GM18858 (cell line): ENCODE results near the gene SALL3.
"Not testable (repeated sequence)": the region's sequence is repeated elsewhere in the genome, so short reads cannot be mapped to it uniquely, and the experiment has no call there.

Experiments used
- ATAC-seq: cut with Tn5 transposase; IDR thresholded peaks from one replicate; pipeline ENCODE4 v1.9.1; 2021; ENCODE audit not compliant: unreplicated experiment

SALL3 gene

GRCh38 chr18:78979730-78980278 is at the start of gene SALL3:
Gene SALL3 (plus strand): TSS chr18:78979818. CDS start chr18:78980275, 457 bp downstream.
- ATAC-seq, result no peak

DNA sequence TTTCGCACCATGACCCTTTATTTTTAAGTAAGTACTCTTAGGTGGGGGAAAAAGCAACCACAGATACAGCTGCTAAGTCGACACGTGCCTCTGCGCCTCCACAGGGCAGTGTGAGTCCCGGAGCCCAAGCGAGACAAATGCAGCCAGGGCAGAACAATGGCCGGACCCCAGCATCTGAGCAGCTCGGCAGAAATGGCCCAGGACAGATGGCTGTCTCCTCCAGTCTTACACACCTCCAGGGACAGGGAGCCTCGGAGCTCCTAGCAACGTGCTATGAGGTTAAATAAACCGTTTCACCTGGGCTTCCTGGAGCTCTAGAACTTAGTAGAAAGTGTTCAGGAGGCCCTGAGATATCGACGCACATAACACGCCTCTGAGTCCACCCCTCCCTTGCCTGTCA is 47.3 kb upstream of the SALL3 start:
- no peak for ATAC-seq

- ATAC-seq, result no peak
Observed at GRCh38 chr18:78934003-78934402, 45.6 kb upstream of the SALL3 start.

GRCh38 chr18:78934551-78935225 is 44.9 kb upstream of the SALL3 start:
- no peak for ATAC-seq

DNA sequence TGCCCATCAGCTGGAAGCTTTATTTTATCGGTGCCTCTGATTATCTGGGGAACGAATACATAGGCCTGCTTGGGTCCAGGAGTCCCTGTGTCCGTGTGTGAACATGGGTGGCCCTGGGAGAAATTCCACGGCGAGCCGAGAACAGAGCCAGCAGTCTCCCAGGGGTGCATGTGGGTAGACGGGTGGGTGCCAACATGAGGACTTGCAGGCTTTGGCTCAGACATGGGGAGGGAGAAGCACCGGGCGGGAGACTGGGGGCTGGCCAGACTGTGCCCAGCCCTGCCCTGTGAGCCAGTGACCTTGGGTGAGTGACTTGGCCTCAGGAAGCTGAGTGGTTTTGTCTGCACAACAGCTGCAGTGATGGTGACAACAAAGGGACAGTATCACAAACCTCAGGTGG is 44.2 kb upstream of the SALL3 start:
- ATAC-seq, result no peak

DNA sequence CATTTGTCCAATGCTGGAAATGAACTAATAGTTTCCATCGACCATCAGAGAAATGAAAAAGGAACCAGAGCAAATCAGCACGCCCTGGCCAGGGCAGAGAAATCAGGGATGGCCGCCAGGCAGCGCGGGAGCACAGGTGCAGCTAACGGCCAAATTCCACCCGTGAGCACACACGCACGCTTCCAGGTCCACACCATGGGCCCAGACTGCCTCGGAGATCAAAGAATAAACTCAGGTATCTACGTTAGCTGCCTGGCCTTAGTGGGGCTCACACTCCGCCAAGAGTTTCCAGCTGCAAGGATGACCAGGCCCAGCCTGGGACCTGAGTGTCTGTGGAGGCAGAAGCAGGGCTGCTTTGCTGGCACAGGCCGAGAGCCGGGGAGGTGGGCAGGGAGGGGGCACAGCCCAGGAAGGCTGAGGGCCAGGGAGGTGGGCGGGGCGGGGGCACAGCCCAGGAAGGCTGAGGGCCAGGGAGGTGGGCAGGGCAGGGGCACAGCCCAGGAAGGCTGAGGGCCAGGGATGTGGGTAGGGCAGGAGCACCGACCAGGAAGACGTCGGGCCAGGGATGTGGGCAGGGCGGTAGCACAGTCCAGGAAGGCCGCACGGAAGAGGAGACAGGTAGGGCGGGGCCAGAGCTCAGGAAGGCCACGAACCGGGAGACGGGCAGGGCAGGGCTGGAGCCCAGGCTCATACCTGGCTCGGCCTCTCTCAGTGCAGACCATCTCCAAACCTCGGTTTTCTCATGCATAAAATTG is 43.2 kb upstream of the SALL3 start:
- ATAC-seq, result no peak

- no peak for ATAC-seq
Observed at GRCh38 chr18:78937166-78937565, 42.5 kb upstream of the SALL3 start.

- ATAC-seq, result no peak
Observed at GRCh38 chr18:78939105-78939504, 40.5 kb upstream of the SALL3 start.

- no peak for ATAC-seq
Observed at GRCh38 chr18:78939734-78940494, 39.7 kb upstream of the SALL3 start.

DNA sequence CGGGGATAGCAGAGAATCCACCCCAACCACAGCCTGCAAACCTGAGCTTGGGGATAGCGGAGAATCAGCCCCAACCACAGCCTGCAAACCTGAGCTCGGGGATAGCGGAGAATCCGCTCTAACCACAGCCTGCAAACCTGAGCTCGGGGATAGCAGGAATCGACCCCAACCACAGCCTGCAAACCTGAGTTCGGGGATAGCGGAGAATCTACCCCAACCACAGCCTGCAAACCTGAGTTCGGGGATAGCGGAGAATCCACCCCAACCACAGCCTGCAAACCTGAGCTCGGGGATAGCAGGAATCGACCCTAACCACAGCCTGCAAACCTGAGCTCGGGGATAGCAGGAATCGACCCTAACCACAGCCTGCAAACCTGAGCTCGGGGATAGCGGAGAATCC is 37.4 kb upstream of the SALL3 start:
- not testable (repeated sequence) for ATAC-seq

DNA sequence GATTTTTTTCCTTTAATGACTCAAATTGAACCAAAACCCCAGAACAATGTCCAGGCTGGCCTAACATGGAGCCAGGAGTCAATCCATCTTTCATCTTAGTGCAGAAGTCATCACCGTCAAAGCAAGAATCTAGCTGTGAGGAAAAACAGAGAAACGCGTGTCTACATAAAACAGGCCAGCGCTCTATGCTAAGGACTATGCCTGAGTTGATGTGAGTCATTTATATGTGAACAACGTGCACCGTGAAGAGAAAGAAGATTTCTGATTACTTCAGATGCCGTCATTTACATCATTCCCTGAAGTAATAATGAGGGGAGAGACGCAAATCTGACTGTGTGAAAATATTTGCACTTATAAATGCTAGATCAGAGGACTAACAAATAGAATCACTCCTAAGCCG is 34.0 kb upstream of the SALL3 start:
- ATAC-seq, result no peak

DNA sequence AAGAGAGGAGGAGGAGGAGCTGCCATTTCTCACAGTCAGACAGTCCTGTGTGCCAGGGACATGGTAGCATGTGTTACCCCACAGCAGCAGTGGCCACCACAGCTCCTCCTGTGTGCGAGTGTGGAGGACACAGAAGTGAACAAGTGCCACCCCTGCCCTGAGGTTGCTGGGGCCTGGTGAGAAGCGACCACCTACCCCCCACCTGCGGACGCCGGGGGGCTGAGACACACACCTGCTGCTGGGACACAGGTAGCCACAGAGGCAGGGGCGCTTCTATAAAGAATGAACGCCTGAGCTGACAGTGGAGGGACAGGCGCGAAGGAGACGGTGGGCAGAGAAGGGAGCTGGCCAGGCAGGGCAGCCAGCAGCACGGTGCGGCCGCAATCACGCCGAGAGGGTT is 32.3 kb upstream of the SALL3 start:
- no peak for ATAC-seq

- no peak for ATAC-seq
Observed at GRCh38 chr18:78948221-78948620, 31.4 kb upstream of the SALL3 start.

- no peak for ATAC-seq
Observed at GRCh38 chr18:78948707-78949106, 30.9 kb upstream of the SALL3 start.

DNA sequence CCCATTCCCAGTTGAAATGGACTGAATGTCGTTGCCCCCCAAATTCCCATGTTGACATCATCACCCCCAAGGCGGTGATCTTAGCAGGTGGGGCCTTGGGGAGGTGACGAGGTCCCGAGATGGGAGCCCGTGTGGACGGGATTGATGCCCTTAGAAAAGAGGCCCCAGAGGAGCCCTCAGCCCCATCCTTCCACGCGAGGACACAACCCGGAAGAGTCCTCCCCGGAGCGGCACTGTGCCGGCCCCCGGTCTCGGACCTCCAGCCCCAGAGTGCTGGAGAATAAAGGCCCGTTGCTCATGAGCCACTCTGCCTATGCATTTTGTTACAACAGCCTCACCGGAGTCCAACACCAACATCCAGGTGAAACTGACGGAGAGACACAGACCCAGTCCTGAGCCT is 30.4 kb upstream of the SALL3 start:
- ATAC-seq, result no peak

GRCh38 chr18:78950386-78950785 is 29.2 kb upstream of the SALL3 start:
- ATAC-seq, result no peak

- no peak for ATAC-seq
Observed at GRCh38 chr18:78953566-78953965, 26.1 kb upstream of the SALL3 start.

- no peak for ATAC-seq
Observed at GRCh38 chr18:78955051-78955450, 24.6 kb upstream of the SALL3 start.

DNA sequence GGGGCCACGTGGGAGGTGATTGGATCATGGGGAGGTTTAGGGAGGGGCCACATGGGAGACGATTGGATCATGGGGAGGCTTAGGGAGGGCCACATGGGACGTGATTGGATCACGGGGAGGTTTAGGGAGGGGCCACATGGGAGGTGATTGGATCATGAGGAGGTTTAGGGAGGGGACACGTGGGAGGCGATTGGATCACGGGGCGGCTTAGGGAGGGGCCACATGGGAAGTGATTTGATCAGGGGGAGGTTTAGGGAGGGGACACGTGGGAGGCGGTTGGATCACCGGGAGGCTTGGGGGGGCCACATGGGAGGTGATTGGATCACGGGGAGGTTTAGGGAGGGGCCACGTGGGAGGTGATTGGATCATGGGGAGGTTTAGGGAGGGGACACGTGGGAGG is 22.5 kb upstream of the SALL3 start:
- no peak for ATAC-seq

GRCh38 chr18:78960709-78961108 is 18.9 kb upstream of the SALL3 start:
- ATAC-seq, result no peak

GRCh38 chr18:78962098-78962497 is 17.5 kb upstream of the SALL3 start:
- ATAC-seq, result no peak

GRCh38 chr18:78964727-78965126 is 14.9 kb upstream of the SALL3 start:
- ATAC-seq, result not testable (repeated sequence)
